ENCODE data around the gene BCDIN3D.

- TF ChIP-seq, protein P1, sequence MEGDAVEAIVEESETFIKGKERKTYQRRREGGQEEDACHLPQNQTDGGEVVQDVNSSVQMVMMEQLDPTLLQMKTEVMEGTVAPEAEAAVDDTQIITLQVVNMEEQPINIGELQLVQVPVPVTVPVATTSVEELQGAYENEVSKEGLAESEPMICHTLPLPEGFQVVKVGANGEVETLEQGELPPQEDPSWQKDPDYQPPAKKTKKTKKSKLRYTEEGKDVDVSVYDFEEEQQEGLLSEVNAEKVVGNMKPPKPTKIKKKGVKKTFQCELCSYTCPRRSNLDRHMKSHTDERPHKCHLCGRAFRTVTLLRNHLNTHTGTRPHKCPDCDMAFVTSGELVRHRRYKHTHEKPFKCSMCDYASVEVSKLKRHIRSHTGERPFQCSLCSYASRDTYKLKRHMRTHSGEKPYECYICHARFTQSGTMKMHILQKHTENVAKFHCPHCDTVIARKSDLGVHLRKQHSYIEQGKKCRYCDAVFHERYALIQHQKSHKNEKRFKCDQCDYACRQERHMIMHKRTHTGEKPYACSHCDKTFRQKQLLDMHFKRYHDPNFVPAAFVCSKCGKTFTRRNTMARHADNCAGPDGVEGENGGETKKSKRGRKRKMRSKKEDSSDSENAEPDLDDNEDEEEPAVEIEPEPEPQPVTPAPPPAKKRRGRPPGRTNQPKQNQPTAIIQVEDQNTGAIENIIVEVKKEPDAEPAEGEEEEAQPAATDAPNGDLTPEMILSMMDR (IDR thresholded peaks at IDR 0.05), result no peak
- no peak for TF ChIP-seq POLR2A (IDR thresholded peaks at IDR 0.05)
These were observed 16.9 kb downstream of the BCDIN3D start for GRCh38 chr12:49825971-49826421.

Data from Peyer's patch (tissue), 4 donors.